ENCODE data around the gene HOXC9. TPM values are rescaled to one million over a fixed set of nuclear protein-coding genes. Genes with fewer than 3 reads are reported as not detected.
A peak's percentile ranks its signal among the peaks of the same experiment; 100 is the strongest.

Gene HOXC9
- total and polyA plus RNA-seq, 9 of the 15 experiments (the other 6 are each of a cell fraction or from before 2014, with no cell fraction given), result 1.1 to 10.5 (median 9.3) TPM

DNA sequence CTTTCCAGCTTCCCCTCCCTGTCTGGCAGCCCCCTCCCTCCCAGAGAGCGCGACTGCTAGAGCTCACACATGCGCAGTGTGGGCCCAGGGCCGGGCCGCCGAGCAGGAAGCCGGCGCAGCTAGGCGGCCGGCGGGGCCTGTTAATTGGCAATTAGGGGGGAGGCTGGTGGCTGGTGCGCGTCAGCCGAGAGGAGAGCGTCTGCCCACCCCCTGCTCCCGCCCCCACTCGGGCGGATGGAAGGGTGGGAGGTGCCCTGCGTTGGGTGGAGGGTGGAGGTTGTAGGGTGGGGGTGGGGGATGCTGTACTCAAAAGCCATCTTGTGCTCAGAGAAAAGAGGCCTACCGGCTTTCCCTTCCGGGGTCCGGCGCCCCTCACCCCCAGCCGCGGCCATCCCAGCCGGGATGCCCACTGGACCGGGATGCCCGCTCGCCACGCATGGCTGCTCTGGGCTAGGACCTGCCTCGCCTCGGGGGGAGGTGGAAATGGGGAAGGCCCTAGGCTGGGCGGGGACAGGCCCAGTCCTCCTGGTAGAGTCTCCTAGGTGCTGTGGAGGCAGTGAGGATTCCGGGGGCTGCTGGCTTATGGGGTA, 18.0 kb downstream of the HOXC9 start (continued):
- no peak for TF ChIP-seq ZNF224 (CRISPR knock-in tag; IDR thresholded peaks at IDR 0.05)
- no peak for TF ChIP-seq ZNF449 (CRISPR knock-in tag; IDR thresholded peaks at IDR 0.05)
- TF ChIP-seq ZC3H4 (CRISPR knock-in tag; IDR thresholded peaks at IDR 0.05; ENCODE audit: borderline replicate concordance), result no peak
- TF ChIP-seq, protein P1, sequence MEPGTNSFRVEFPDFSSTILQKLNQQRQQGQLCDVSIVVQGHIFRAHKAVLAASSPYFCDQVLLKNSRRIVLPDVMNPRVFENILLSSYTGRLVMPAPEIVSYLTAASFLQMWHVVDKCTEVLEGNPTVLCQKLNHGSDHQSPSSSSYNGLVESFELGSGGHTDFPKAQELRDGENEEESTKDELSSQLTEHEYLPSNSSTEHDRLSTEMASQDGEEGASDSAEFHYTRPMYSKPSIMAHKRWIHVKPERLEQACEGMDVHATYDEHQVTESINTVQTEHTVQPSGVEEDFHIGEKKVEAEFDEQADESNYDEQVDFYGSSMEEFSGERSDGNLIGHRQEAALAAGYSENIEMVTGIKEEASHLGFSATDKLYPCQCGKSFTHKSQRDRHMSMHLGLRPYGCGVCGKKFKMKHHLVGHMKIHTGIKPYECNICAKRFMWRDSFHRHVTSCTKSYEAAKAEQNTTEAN (CRISPR knock-in tag; IDR thresholded peaks at IDR 0.05), result no peak
- no peak for TF ChIP-seq ZNF584 (CRISPR knock-in tag; IDR thresholded peaks at IDR 0.05; ENCODE audit: low read depth)
- TF ChIP-seq HNRNPK (IDR thresholded peaks at IDR 0.05; ENCODE audit: low read depth, low read length, poor library complexity, severe bottlenecking), result no peak
- no peak for TF ChIP-seq PTTG1 (tag; IDR thresholded peaks at IDR 0.05; ENCODE audit: low read depth)
- no peak for TF ChIP-seq SMARCE1 (IDR thresholded peaks at IDR 0.05)
- no peak for TF ChIP-seq PPARD (CRISPR knock-in tag; IDR thresholded peaks at IDR 0.05)
- no peak for TF ChIP-seq ZNF76 (CRISPR knock-in tag; IDR thresholded peaks at IDR 0.05; ENCODE audit: borderline replicate concordance)
- TF ChIP-seq HDAC2 (IDR thresholded peaks at IDR 0.05), result no peak
- TF ChIP-seq ZNF143 (CRISPR knock-in tag; IDR thresholded peaks at IDR 0.05), result no peak
- no peak for TF ChIP-seq ZNF3 (CRISPR knock-in tag; IDR thresholded peaks at IDR 0.05)
- TF ChIP-seq KAT8 (IDR thresholded peaks at IDR 0.05; ENCODE audit: low read depth), result no peak
- TF ChIP-seq, protein P2, sequence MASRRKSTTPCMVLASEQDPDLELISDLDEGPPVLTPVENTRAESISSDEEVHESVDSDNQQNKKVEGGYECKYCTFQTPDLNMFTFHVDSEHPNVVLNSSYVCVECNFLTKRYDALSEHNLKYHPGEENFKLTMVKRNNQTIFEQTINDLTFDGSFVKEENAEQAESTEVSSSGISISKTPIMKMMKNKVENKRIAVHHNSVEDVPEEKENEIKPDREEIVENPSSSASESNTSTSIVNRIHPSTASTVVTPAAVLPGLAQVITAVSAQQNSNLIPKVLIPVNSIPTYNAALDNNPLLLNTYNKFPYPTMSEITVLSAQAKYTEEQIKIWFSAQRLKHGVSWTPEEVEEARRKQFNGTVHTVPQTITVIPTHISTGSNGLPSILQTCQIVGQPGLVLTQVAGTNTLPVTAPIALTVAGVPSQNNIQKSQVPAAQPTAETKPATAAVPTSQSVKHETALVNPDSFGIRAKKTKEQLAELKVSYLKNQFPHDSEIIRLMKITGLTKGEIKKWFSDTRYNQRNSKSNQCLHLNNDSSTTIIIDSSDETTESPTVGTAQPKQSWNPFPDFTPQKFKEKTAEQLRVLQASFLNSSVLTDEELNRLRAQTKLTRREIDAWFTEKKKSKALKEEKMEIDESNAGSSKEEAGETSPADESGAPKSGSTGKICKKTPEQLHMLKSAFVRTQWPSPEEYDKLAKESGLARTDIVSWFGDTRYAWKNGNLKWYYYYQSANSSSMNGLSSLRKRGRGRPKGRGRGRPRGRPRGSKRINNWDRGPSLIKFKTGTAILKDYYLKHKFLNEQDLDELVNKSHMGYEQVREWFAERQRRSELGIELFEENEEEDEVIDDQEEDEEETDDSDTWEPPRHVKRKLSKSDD (conservative IDR thresholded peaks at IDR 0.05; ENCODE audit: low read length), result no peak
- TF ChIP-seq ZFP1 (CRISPR knock-in tag; IDR thresholded peaks at IDR 0.05), result no peak
- TF ChIP-seq ZNF707 (CRISPR knock-in tag; conservative IDR thresholded peaks at IDR 0.05), result no peak
- TF ChIP-seq EP400 (IDR thresholded peaks at IDR 0.05), result peak; percentile 62; the same call in 1 of the 2 replicates
- TF ChIP-seq, protein P3, sequence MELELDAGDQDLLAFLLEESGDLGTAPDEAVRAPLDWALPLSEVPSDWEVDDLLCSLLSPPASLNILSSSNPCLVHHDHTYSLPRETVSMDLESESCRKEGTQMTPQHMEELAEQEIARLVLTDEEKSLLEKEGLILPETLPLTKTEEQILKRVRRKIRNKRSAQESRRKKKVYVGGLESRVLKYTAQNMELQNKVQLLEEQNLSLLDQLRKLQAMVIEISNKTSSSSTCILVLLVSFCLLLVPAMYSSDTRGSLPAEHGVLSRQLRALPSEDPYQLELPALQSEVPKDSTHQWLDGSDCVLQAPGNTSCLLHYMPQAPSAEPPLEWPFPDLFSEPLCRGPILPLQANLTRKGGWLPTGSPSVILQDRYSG (tag; conservative IDR thresholded peaks at IDR 0.05; ENCODE audit: low read depth), result no peak
- TF ChIP-seq HDAC3 (IDR thresholded peaks at IDR 0.05; ENCODE audit: borderline replicate concordance, partially characterized antibody), result no peak
- TF ChIP-seq ZNF785 (CRISPR knock-in tag; IDR thresholded peaks at IDR 0.05), result no peak
- TF ChIP-seq ILF3 (IDR thresholded peaks at IDR 0.05; ENCODE audit: borderline replicate concordance), result no peak
